Calu3 (cell line): Measurements from ENCODE around the gene CACNA1E. TPM values are rescaled to one million over a fixed set of nuclear protein-coding genes. Genes with fewer than 3 reads are reported as not detected.

ENCODE experiments used
- BruUV-seq: library from RNA; stranded (reverse); fragments of 400-500 nt; replicated peaks from 2 replicates; lab custom pipeline; 2021; lab: Mats Ljungman, UMichigan
- CTCF ChIA-PET: fragments of 300-600 bp; sonication (Branson Sonifier 250); formaldehyde crosslinking; loops from one replicate; lab custom pipeline; 2022; ENCODE audit warnings: antibody characterized with exemption; lab: Charles Lee
- DNase-seq: peaks from one replicate; pipeline ENCODE4 v3.0.0; 2022
- H3K27ac Mint-ChIP-seq: one replicate; pipeline ENCODE4 v1.8.0; 2022; ENCODE audit warnings: mixed read lengths; ENCODE audit not compliant: unreplicated experiment
- H3K27me3 Mint-ChIP-seq: one replicate; pipeline ENCODE4 v1.8.0; 2022; ENCODE audit warnings: mixed read lengths; ENCODE audit not compliant: unreplicated experiment
- H3K36me3 Mint-ChIP-seq: one replicate; pipeline ENCODE4 v1.8.0; 2022; ENCODE audit warnings: mild to moderate bottlenecking, moderate library complexity, mixed read lengths; ENCODE audit not compliant: insufficient read depth, unreplicated experiment
- H3K4me1 Mint-ChIP-seq: one replicate; pipeline ENCODE4 v1.8.0; 2022; ENCODE audit warnings: mild to moderate bottlenecking, low read depth, mixed read lengths; ENCODE audit not compliant: unreplicated experiment
- H3K4me3 Mint-ChIP-seq: one replicate; pipeline ENCODE4 v1.8.0; 2022; ENCODE audit warnings: mild to moderate bottlenecking, low read depth, moderate library complexity, mixed read lengths; ENCODE audit not compliant: unreplicated experiment
- H3K9me3 Mint-ChIP-seq: one replicate; pipeline ENCODE4 v1.8.0; 2022; ENCODE audit warnings: low read depth, mixed read lengths; ENCODE audit not compliant: unreplicated experiment
- CTCF ChIP-seq: fragments of 200-600 bp; IDR thresholded peaks from one replicate; pipeline ENCODE4 v1.8.0; 2022; ENCODE audit warnings: antibody characterized with exemption; ENCODE audit not compliant: unreplicated experiment
- intact Hi-C: fragments of 100-400 bp; cut with micrococcal nuclease; formaldehyde crosslinking; loops from one replicate; pipeline ENCODE4 v1.10.0; 2022; ENCODE audit not compliant: unreplicated experiment
- total RNA-seq: library from RNA; stranded (reverse); gene quantifications from 2 replicates; pipeline ENCODE4 v1.2.3, GENCODE V29; 2022

The CACNA1E gene
- total RNA-seq, 1 experiment from 2014 or later: not detected

DNA sequence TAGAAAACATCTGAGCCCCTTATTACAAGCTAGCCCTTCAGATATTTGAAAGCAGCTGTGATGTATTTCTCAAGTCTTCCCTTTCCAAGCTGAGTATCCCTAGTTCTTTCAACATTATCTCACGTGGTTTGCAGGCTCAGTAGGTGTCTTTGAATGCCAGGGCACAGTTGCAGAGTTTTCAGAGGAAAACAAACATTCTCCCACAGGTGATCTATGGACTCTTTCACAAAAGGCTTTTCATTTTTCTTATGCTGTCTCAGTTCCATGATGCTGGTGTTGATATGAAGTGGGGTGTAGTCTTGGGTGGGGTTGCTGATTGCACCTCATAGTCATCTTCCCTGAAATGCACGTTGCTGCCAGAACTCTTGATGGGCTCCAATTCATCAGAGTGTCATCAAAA is 17.3 kb downstream of the CACNA1E start:
- H3K27ac Mint-ChIP-seq: no peak overlapping the region
- H3K27me3 Mint-ChIP-seq: peaks cover 96% of the 10 kb centered on the region
- intact Hi-C loops: no loop called here
- DNase-seq: no peak
- no peaks in the 10 kb centered on the region for H3K4me1 Mint-ChIP-seq
- no peak overlapping the region for H3K4me3 Mint-ChIP-seq
- no peak for TF ChIP-seq CTCF
- no peaks in the 10 kb centered on the region for H3K36me3 Mint-ChIP-seq
- CTCF ChIA-PET: interaction anchor here (0.6 kb wide), 1 partner anchor 477 kb away, joined by 3 read pairs; no protein-coding TSS in a partner anchor
- H3K9me3 Mint-ChIP-seq: no peaks in the 10 kb centered on the region
- BruUV-seq: no TSS peak

DNA sequence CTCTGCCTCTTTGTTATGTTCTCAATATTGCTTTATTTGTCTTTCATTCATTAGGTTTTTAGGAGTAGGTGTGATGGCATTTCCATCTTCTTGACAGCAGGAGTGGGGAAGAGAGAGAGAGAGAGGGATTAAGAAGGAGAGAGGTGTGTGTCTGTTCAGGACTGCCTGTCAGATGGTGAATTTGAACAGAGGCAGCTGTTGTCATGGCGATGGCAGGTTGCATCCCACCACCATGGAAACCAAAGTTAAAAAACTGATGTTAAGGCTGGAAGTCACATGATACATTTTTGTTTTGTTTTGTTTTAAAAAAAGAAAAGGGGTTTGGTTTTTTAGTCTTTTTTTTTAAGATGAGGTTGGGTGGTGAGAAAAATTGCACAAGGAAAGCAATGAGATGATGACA is 18.3 kb downstream of the CACNA1E start:
- Mint-ChIP-seq H3K4me3 (no peak overlapping the region), H3K27ac (no peak overlapping the region), H3K36me3 (no peaks in the 10 kb centered on the region), H3K9me3 (no peaks in the 10 kb centered on the region), H3K4me1 (no peaks in the 10 kb centered on the region), H3K27me3 (peaks cover 96% of the 10 kb centered on the region)
- no TSS peak for BruUV-seq
- no peak for DNase-seq
- CTCF ChIA-PET: no interaction called here
- intact Hi-C loops: no loop called here
- no peak for TF ChIP-seq CTCF

- Mint-ChIP-seq H3K36me3 (no peaks in the 10 kb centered on the region), H3K27me3 (peaks cover 91% of the 10 kb centered on the region), H3K4me1 (no peaks in the 10 kb centered on the region), H3K27ac (no peak overlapping the region), H3K9me3 (no peaks in the 10 kb centered on the region), H3K4me3 (no peak overlapping the region)
- CTCF ChIA-PET: interaction anchor here (1.1 kb wide), 1 partner anchor 24 kb away, joined by 3 read pairs; no protein-coding TSS in a partner anchor
- no peak for DNase-seq
- intact Hi-C loops: no loop called here
- no peak for TF ChIP-seq CTCF
- BruUV-seq: no TSS peak
Observed at GRCh38 chr1:181503171-181503810, 20.0 kb downstream of the CACNA1E start.

DNA sequence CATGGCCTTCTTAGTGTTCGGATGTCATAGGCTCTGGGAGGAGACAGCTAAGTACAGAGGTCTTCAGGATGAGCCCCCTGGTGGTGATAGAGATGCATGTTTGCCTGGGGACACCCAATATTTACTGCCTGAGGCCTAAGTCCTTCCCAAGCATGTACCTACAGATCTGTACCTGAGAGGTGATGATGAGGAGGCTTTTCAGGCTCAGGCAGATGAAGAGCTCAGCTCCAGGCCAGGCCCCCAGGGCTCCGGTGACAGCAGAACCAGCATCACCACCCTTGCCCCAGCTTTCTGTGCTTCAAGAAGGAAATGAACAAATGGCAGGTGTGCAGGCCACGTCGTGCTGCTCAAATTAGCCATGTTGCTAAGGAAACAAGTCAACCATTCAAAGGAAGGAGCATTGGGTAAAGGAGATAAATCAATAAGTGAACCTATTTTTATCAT is 21.1 kb downstream of the CACNA1E start:
- BruUV-seq: no TSS peak
- Mint-ChIP-seq H3K9me3 (no peaks in the 10 kb centered on the region), H3K4me1 (no peaks in the 10 kb centered on the region), H3K27me3 (peaks cover 91% of the 10 kb centered on the region), H3K4me3 (no peak overlapping the region), H3K36me3 (no peaks in the 10 kb centered on the region), H3K27ac (no peak overlapping the region)
- CTCF ChIA-PET: interaction anchor here (0.6 kb wide), 1 partner anchor 222 kb away, joined by 3 read pairs; no protein-coding TSS in a partner anchor
- DNase-seq: peak; percentile 24
- peak; percentile 39 for TF ChIP-seq CTCF
- intact Hi-C loops: no loop called here
